Sigmoid colon (tissue), 7 donors: ENCODE results near the gene OR3A3. TPM values are rescaled to one million over a fixed set of nuclear protein-coding genes. Genes with fewer than 3 reads are reported as not detected.
"Not testable (repeated sequence)": the region's sequence is repeated elsewhere in the genome, so short reads cannot be mapped to it uniquely, and the experiment has no call there.

Source experiments
- DNase-seq: peaks from one replicate; pipeline ENCODE4 v3.0.0-alpha.2; 2019
- H3K27ac ChIP-seq, 4 donors: fragments of 200-600 bp; sonication (generic); one replicate each; pipeline ENCODE4 v1.5.1; 2016 to 2019; ENCODE audit warnings: mild to moderate bottlenecking in 1 of 4
- H3K27me3 ChIP-seq, 3 donors: fragments of 200-600 bp; sonication (generic); one replicate each; pipeline ENCODE4 v1.5.1; 2019; ENCODE audit warnings: mild to moderate bottlenecking in 1 of 3
- H3K36me3 ChIP-seq, 4 donors: fragments of 200-600 bp; sonication (generic); one replicate each; pipeline ENCODE4 v1.5.1; 2016 to 2019
- H3K4me1 ChIP-seq, 4 donors: fragments of 200-600 bp; sonication (generic); one replicate each; pipeline ENCODE4 v1.5.1; 2017 to 2019
- H3K4me3 ChIP-seq, 4 donors: fragments of 200-600 bp; sonication (generic); one replicate each; pipeline ENCODE4 v1.5.1; 2017 to 2019; ENCODE audit warnings: mild to moderate bottlenecking in 2 of 4, moderate library complexity in 1 of 4
- H3K9me3 ChIP-seq, 4 donors: fragments of 200-600 bp in 3 of 4; sonication (generic) in 3 of 4; one replicate each; pipeline versions ENCODE4 v1.5.1 to v1.6.1; 2013 to 2019
- EP300 ChIP-seq, 4 donors: sonication (generic); formaldehyde crosslinking; IDR thresholded peaks; one replicate each; pipeline ENCODE4 v1.6.1; 2017; ENCODE audit warnings: antibody characterized with exemption in 4 of 4
- POLR2A ChIP-seq, 2 donors: fragments of 450-650 bp; IDR thresholded peaks; one replicate each; pipeline ENCODE4 v1.6.1; 2016; ENCODE audit warnings: antibody characterized with exemption in 2 of 2, mild to moderate bottlenecking in 2 of 2, moderate library complexity in 2 of 2
- POLR2AphosphoS5 ChIP-seq, 4 donors: sonication (generic); formaldehyde crosslinking; IDR thresholded peaks; one replicate each; pipeline ENCODE4 v1.6.1; 2017; ENCODE audit warnings: antibody characterized with exemption in 4 of 4
- WGBS, 2 donors: extraction: QIAGEN DNeasy Blood & Tissue Kit; methylation state at CpG; one replicate each; pipeline ENCODE4 v1.1.7; 2013; 5-methylcytosine and 5-hydroxymethylcytosine counted together
- intact Hi-C: fragments of 100-400 bp; cut with DNase I; formaldehyde crosslinking; loops from one replicate; pipeline ENCODE4 v1.15.1; 2023
- polyA plus RNA-seq, 3 donors: library from polyadenylated mRNA; stranded (reverse); fragments of 200-250 nt; gene quantifications; one replicate each; pipeline ENCODE4 v1.2.3, GENCODE V29; 2013
- total RNA-seq, 4 donors: library from RNA; depleted of rRNA; stranded (reverse); fragments of >200 nt; gene quantifications; one replicate each; pipeline ENCODE4 v1.1.0, GENCODE V29; 2016
- TF ChIP-seq, protein P1 (sequence below), 4 experiments: fragments of 450-650 bp in 3 of 4; fragments of 200-600 bp in 1 of 4; IDR thresholded peaks; one replicate each; pipeline ENCODE4 v1.5.1; 2016 to 2019; ENCODE audit warnings: antibody characterized with exemption in 4 of 4, mild to moderate bottlenecking in 3 of 4, moderate library complexity in 2 of 4
- donor health status: healthy with polysubstance abuse.
- donor health status: Bipolar disorder and iron deficiency.
- donor health status: healthy.

OR3A3 gene
- total and polyA plus RNA-seq, 7 donors, result not detected

DNA sequence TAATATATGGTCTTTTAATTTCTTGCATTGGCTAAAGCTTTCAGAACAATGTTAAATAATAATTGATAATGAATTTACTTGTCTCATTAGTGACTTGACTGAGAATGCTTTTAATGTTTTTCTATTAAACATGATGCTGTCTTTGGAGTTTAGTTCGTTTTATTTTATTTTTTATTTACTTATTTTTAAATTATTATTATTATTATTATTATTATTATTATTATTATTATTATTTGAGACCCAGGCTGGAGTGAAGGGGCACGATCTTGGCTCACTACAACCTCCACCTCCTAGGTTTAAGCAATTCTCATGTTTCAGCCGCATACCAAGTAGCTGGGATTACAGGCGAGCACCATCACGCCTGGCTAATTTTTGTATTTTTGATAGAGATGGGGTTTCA lies 4.4 kb downstream of the OR3A3 start:
- H3K27ac ChIP-seq, result no peak overlapping the region
- no peaks in the 10 kb centered on the region for H3K9me3 ChIP-seq
- H3K4me1 ChIP-seq, result no peaks in the 10 kb centered on the region
- 76 to 81% methylated on average over 5 of the region's 5 CpGs for WGBS, 2 donors
- intact Hi-C loops, result no loop called here
- H3K4me3 ChIP-seq, result no peak overlapping the region
- no peaks in the 10 kb centered on the region for H3K36me3 ChIP-seq
- no peak for DNase-seq
- TF ChIP-seq EP300 (IDR thresholded peaks at IDR 0.05) (no peak), POLR2A (IDR thresholded peaks at IDR 0.05) (no peak), POLR2AphosphoS5 (IDR thresholded peaks at IDR 0.05) (no peak)
- no peaks in the 10 kb centered on the region for H3K27me3 ChIP-seq

DNA sequence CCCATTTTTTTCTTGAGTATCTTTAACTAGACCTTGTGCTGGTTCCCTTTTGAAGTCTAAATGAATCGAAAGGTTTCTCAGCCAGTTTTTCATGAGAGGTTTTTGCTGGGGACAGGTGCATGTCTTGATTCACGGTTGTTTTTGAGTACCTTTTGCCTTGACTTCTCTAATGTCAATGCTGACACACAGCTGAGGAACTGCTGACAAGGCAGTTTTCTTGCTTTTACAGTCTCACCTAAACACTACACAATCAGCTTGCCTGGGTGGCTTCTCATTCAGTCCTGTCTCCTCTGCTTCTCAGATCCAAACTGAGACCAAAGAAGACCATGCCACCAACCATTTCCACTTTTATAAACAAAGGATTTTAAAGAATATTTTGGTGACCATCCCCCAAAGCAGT lies 7.1 kb downstream of the OR3A3 start:
- no peak overlapping the region for H3K4me3 ChIP-seq
- WGBS, 2 donors, result 53 to 83% methylated on average over 2 of the region's 2 CpGs
- H3K9me3 ChIP-seq, result no peaks in the 10 kb centered on the region
- intact Hi-C loops, result no loop called here
- no peaks in the 10 kb centered on the region for H3K4me1 ChIP-seq
- TF ChIP-seq EP300 (IDR thresholded peaks at IDR 0.05) (no peak), POLR2A (IDR thresholded peaks at IDR 0.05) (no peak), POLR2AphosphoS5 (IDR thresholded peaks at IDR 0.05) (no peak)
- no peaks in the 10 kb centered on the region for H3K36me3 ChIP-seq
- H3K27ac ChIP-seq, result no peak overlapping the region
- no peaks in the 10 kb centered on the region for H3K27me3 ChIP-seq
- DNase-seq, result no peak

DNA sequence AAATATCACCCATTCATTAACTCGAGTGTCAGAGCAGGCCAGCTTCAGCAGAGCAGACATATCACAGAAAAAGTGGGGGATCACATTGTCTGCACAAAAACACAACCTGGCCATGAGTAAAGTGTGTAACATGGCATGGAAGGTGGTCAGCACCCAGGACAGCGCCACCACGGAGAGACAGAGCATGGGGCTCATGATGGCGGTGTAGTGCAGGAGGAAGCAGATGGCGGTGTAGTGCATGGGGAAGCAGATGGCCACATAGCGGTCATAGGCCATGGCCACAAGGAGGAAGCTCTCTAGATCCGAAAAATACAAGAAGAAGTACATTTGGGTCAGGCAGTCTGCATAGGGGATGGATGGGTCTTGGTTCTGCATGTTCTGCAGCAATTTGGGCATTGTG lies 22.0 kb downstream of the OR3A3 start:
- WGBS, 2 donors, result 25 to 37% methylated on average over 7 of the region's 7 CpGs

DNA sequence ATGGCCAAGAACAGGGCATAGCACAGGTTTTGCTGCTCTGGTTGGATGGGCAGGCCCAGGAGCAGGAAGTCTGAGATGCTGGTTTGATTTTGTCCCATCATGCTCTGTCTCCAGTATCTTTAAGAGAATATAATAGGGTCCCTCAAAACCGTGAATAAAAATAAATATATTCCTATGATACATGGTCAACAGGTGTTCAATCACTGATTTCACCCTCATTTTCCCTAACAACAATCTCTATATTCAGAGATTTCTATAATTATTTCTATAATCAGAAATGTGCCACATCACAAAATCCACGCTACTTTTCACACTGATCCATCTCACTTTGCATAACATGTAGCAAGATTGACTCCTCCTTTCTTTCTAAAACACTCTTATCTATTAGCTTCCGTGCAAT lies 22.6 kb downstream of the OR3A3 start, which contains the start of gene OR1E2:
OR1E2 (minus strand) TSS at position 101 of the 400 bp plus-strand sequence; CDS start at position 101, 0 bp downstream.
- TF ChIP-seq, protein P1, sequence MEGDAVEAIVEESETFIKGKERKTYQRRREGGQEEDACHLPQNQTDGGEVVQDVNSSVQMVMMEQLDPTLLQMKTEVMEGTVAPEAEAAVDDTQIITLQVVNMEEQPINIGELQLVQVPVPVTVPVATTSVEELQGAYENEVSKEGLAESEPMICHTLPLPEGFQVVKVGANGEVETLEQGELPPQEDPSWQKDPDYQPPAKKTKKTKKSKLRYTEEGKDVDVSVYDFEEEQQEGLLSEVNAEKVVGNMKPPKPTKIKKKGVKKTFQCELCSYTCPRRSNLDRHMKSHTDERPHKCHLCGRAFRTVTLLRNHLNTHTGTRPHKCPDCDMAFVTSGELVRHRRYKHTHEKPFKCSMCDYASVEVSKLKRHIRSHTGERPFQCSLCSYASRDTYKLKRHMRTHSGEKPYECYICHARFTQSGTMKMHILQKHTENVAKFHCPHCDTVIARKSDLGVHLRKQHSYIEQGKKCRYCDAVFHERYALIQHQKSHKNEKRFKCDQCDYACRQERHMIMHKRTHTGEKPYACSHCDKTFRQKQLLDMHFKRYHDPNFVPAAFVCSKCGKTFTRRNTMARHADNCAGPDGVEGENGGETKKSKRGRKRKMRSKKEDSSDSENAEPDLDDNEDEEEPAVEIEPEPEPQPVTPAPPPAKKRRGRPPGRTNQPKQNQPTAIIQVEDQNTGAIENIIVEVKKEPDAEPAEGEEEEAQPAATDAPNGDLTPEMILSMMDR (IDR thresholded peaks at IDR 0.05), result no peak
- TF ChIP-seq EP300 (IDR thresholded peaks at IDR 0.05), result no peak
- TF ChIP-seq POLR2AphosphoS5 (IDR thresholded peaks at IDR 0.05), result no peak
- TF ChIP-seq POLR2A (IDR thresholded peaks at IDR 0.05), result no peak
- Histone ChIP-seq H3K36me3 (no peaks in the 10 kb centered on the region), H3K4me1 (no peaks in the 10 kb centered on the region), H3K27ac (no peak within 1 kb of the TSS), H3K27me3 (peaks cover 0 to 6% (median 0%) of the 10 kb centered on the region in 3 donors), H3K4me3 (no peak within 1 kb of the TSS), H3K9me3 (peaks cover 0 to 3% (median 0%) of the 10 kb centered on the region in 4 donors)
- 78 to 80% methylated on average over 3 of the region's 3 CpGs for WGBS, 2 donors
- no peak for DNase-seq
- intact Hi-C loops, result no loop called here

More for the DNA sequence above, 22.0 kb downstream of the OR3A3 start:
- H3K4me3 ChIP-seq, H3K36me3 ChIP-seq, H3K27me3 ChIP-seq, H3K9me3 ChIP-seq, H3K27ac ChIP-seq, intact Hi-C loops, H3K4me1 ChIP-seq, DNase-seq: not testable (repeated sequence)

DNA sequence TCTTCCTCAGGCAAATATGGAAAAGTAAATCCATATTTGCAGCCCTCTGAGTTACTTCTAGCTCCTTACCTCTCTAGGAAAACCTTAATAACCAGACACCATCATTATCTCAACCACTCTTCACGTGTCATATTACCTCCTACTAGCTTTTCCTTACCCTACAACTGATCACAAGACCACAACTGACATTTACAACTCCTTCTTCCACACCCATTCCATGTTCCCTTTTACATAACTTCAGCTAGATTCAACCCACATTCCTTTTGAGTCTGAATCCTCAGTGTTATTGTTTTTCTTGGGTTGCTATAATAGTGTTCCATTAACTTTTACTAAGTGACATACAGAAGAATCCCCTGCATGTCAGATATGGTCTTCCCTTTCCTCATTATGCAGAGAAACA lies 27.2 kb downstream of the OR3A3 start:
- no peak for TF ChIP-seq EP300 (IDR thresholded peaks at IDR 0.05)
- TF ChIP-seq, protein P1 (IDR thresholded peaks at IDR 0.05), result no peak
- TF ChIP-seq POLR2AphosphoS5 (IDR thresholded peaks at IDR 0.05), result no peak
- TF ChIP-seq POLR2A (IDR thresholded peaks at IDR 0.05), result no peak
- no peaks in the 10 kb centered on the region for H3K36me3 ChIP-seq
- no peak for DNase-seq
- intact Hi-C loops, result no loop called here
- no peak overlapping the region for H3K27ac ChIP-seq
- peaks cover 0 to 6% (median 0%) of the 10 kb centered on the region in 3 donors for H3K27me3 ChIP-seq
- no peaks in the 10 kb centered on the region for H3K9me3 ChIP-seq
- no peaks in the 10 kb centered on the region for H3K4me1 ChIP-seq
- WGBS, 2 donors, result 62 to 64% methylated on average over 1 of the region's 1 CpG
- no peak overlapping the region for H3K4me3 ChIP-seq

DNA sequence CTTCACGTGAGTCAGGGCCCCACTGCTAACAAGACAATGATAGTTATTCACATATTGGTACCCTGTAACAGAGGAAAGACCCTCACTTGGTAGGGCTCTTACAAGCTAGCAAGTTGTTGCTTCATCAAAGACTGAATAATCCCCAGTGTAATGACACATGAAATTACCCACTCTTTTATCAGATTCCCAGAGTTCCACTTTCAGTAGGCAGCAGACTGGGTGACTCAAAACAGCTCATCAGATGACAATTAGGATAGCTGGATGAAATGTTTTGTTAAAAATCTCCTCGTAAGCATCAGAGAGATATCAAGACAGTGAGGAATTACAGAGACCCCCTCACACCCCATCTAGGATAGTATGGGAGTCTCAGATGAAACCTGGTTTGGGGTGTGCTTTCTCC lies 29.3 kb downstream of the OR3A3 start:
- H3K36me3 ChIP-seq, result no peaks in the 10 kb centered on the region
- TF ChIP-seq, protein P1 (IDR thresholded peaks at IDR 0.05), result no peak
- no peak for TF ChIP-seq EP300 (IDR thresholded peaks at IDR 0.05)
- no peak for TF ChIP-seq POLR2A (IDR thresholded peaks at IDR 0.05)
- no peak for TF ChIP-seq POLR2AphosphoS5 (IDR thresholded peaks at IDR 0.05)
- H3K4me1 ChIP-seq, result no peaks in the 10 kb centered on the region
- peaks cover 0 to 6% (median 0%) of the 10 kb centered on the region in 3 donors for H3K27me3 ChIP-seq
- intact Hi-C loops, result no loop called here
- H3K9me3 ChIP-seq, result no peaks in the 10 kb centered on the region
- H3K4me3 ChIP-seq, result no peak overlapping the region
- no peak overlapping the region for H3K27ac ChIP-seq
- 73 to 87% methylated on average over 2 of the region's 2 CpGs for WGBS, 2 donors
- no peak for DNase-seq
